Chondrocyte (in vitro differentiated cells): Measurements from ENCODE around the gene TAGLN. TPM values are rescaled to one million over a fixed set of nuclear protein-coding genes. Genes with fewer than 3 reads are reported as not detected.
"Not testable (repeated sequence)": the region's sequence is repeated elsewhere in the genome, so short reads cannot be mapped to it uniquely, and the experiment has no call there.

ENCODE experiments used
- DNase-seq: peaks from one replicate; pipeline ENCODE4 v3.0.0; 2021; ENCODE audit warnings: mixed read lengths, low spot score
- H3K27ac Mint-ChIP-seq: one replicate; pipeline ENCODE4 v1.8.0; 2021; ENCODE audit warnings: mild to moderate bottlenecking, moderate library complexity, mixed read lengths; ENCODE audit not compliant: unreplicated experiment
- H3K27me3 Mint-ChIP-seq: 2 replicates; pipeline ENCODE4 v1.8.0; 2021; ENCODE audit warnings: low read depth, mixed read lengths
- H3K36me3 Mint-ChIP-seq: 2 replicates; pipeline ENCODE4 v1.8.0; 2021; ENCODE audit warnings: low read depth, mixed read lengths
- H3K4me1 Mint-ChIP-seq: 2 replicates; pipeline ENCODE4 v1.8.0; 2021; ENCODE audit warnings: low read depth, mild to moderate bottlenecking, mixed read lengths
- H3K4me3 Mint-ChIP-seq: one replicate; pipeline ENCODE4 v1.8.0; 2021; ENCODE audit warnings: mild to moderate bottlenecking, moderate library complexity, mixed read lengths; ENCODE audit not compliant: unreplicated experiment
- H3K9me3 Mint-ChIP-seq: 2 replicates; pipeline ENCODE4 v1.8.0; 2021; ENCODE audit warnings: low read depth, mixed read lengths
- CTCF ChIP-seq: fragments of 200-600 bp; sonication (generic); IDR thresholded peaks from 2 replicates; pipeline ENCODE4 v1.5.0; 2021; ENCODE audit warnings: antibody characterized with exemption, mild to moderate bottlenecking, moderate library complexity
- total RNA-seq: library from RNA; stranded (reverse); gene quantifications from 3 replicates; pipeline ENCODE4 v1.2.1, GENCODE V29; 2021

Gene TAGLN
- total RNA-seq, 1 donor from 2014 or later, result 4,666 TPM

- Mint-ChIP-seq H3K36me3 (peaks cover 49% of the 10 kb centered on the region), H3K4me3 (peak overlapping the region; percentile 93), H3K9me3 (no peaks in the 10 kb centered on the region), H3K27ac (peak overlapping the region; percentile 95), H3K4me1 (peaks cover 76% of the 10 kb centered on the region), H3K27me3 (no peaks in the 10 kb centered on the region)
- no peak for DNase-seq
- TF ChIP-seq CTCF, result no peak
These were observed 2.6 kb downstream of the TAGLN start for GRCh38 chr11:117201658-117202305.

GRCh38 chr11:117202386-117203068 lies 3.4 kb downstream of the TAGLN start:
- no peak for TF ChIP-seq CTCF

GRCh38 chr11:117203069-117203407 lies 3.9 kb downstream of the TAGLN start:
- Mint-ChIP-seq H3K36me3 (peaks cover 49% of the 10 kb centered on the region), H3K4me1 (peaks cover 67% of the 10 kb centered on the region), H3K4me3 (peak overlapping the region; percentile 93), H3K27me3 (no peaks in the 10 kb centered on the region), H3K9me3 (no peaks in the 10 kb centered on the region), H3K27ac (peak overlapping the region; percentile 95)
- no peak for DNase-seq
- no peak for TF ChIP-seq CTCF

More at GRCh38 chr11:117202386-117203068, 3.4 kb downstream of the TAGLN start:
- no peaks in the 10 kb centered on the region for H3K27me3 Mint-ChIP-seq
- peaks cover 49% of the 10 kb centered on the region for H3K36me3 Mint-ChIP-seq
- H3K4me3 Mint-ChIP-seq, result peak overlapping the region; percentile 93
- no peaks in the 10 kb centered on the region for H3K9me3 Mint-ChIP-seq
- H3K27ac Mint-ChIP-seq, result peak overlapping the region; percentile 95
- DNase-seq, result no peak
- H3K4me1 Mint-ChIP-seq, result peaks cover 72% of the 10 kb centered on the region

GRCh38 chr11:117204283-117205080 lies 5.3 kb downstream of the TAGLN start:
- TF ChIP-seq CTCF, result no peak
- Mint-ChIP-seq H3K27me3 (no peaks in the 10 kb centered on the region), H3K4me1 (peaks cover 56% of the 10 kb centered on the region), H3K27ac (peak overlapping the region; percentile 95), H3K4me3 (peak overlapping the region; percentile 93), H3K9me3 (no peaks in the 10 kb centered on the region), H3K36me3 (peaks cover 46% of the 10 kb centered on the region)
- DNase-seq, result no peak

- peak overlapping the region; percentile 3 for H3K4me3 Mint-ChIP-seq
- TF ChIP-seq CTCF, result no peak
- H3K4me1 Mint-ChIP-seq, result peaks cover 51% of the 10 kb centered on the region
- no peaks in the 10 kb centered on the region for H3K9me3 Mint-ChIP-seq
- no peak for DNase-seq
- H3K27me3 Mint-ChIP-seq, result no peaks in the 10 kb centered on the region
- peak overlapping the region; percentile 95 for H3K27ac Mint-ChIP-seq
- H3K36me3 Mint-ChIP-seq, result peaks cover 42% of the 10 kb centered on the region
These were observed 6.1 kb downstream of the TAGLN start for GRCh38 chr11:117205211-117205818.

GRCh38 chr11:117206111-117206510 lies 6.9 kb downstream of the TAGLN start:
- Mint-ChIP-seq H3K27ac (peak overlapping the region; percentile 86), H3K36me3 (peaks cover 35% of the 10 kb centered on the region), H3K4me1 (peaks cover 43% of the 10 kb centered on the region)
- H3K4me3 Mint-ChIP-seq, H3K9me3 Mint-ChIP-seq, H3K27me3 Mint-ChIP-seq, DNase-seq: not testable (repeated sequence)
